BJ (cell line): ENCODE measurements around the gene RAD51B. TPM values are rescaled to one million over a fixed set of nuclear protein-coding genes. Genes with fewer than 3 reads are reported as not detected.

Source experiments
- CTCF ChIA-PET: fragments of 350-600 bp; formaldehyde crosslinking; extraction: SDS; loops from one replicate; lab custom pipeline; 2021; ENCODE audit warnings: antibody characterized with exemption, inconsistent platforms; lab: Yijun Ruan, JAX
- POLR2A ChIA-PET: fragments of 300-600 bp; sonication (Branson Sonifier 250); formaldehyde crosslinking; extraction: SDS; loops from one replicate; lab custom pipeline; 2021; ENCODE audit warnings: antibody characterized with exemption; lab: Charles Lee
- DNase-seq: peaks from one replicate; pipeline ENCODE4 v3.0.0-alpha.2; 2011; ENCODE audit warnings: low read depth
- H3K27me3 ChIP-seq: 2 replicates; pipeline ENCODE4 v1.6.0; 2011; ENCODE audit warnings: low read length; ENCODE audit not compliant: control insufficient read depth, insufficient read depth
- H3K36me3 ChIP-seq: 2 replicates; pipeline ENCODE4 v1.5.1; 2011; ENCODE audit warnings: low read length; ENCODE audit not compliant: control insufficient read depth, insufficient read depth
- H3K4me3 ChIP-seq: 2 replicates; pipeline ENCODE4 v1.5.1; 2011; ENCODE audit warnings: low read depth, mild to moderate bottlenecking, control low read depth, low read length
- polyA plus RNA-seq: library from polyadenylated mRNA; depleted of rRNA; stranded (reverse); fragments of >200 nt; gene quantifications from 2 replicates; pipeline ENCODE4 v1.2.3, GENCODE V29; 2011
- TF ChIP-seq, protein P1 (sequence below): IDR thresholded peaks from 2 replicates; pipeline ENCODE4 v1.5.1; 2011; ENCODE audit warnings: low read depth, mild to moderate bottlenecking, control low read depth, inconsistent platforms, low read length, moderate library complexity; ENCODE audit not compliant: insufficient read depth

Gene RAD51B
- polyA plus RNA-seq, 1 experiment: 5.6 TPM

DNA sequence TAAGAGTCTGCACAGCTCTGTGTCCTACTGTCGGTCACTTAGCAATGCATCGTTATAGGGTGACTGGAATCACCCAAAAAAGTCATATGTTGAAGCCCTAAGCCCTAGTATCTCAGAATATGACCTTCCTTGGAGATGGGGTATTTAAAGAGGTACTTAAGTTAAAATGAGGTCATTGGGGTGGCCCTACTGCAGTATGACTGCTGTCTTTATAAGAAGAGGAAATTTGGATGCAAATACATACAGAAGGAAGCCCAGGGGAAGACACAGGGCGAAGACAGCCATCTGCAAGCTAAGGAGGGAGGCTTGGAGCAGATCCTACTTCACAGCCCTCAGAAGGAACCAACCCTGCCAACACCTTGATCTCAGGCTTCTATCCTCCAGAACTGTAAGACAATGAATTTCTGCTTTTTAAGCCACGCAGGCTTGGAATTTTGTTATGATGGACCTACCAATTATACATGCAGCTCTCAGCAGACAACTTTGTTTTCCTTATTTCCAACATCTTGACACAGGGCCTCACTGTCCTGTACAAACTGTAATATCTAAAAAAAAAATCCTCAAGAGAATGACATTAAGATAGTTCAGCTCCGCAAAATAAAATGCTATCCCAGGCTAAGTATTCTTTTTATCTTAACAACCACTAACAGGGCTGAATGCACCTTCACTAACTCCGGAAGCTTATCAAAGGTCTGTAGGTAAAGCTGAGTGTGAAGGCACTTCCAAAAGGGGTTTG lies 932.9 kb downstream of the RAD51B start:
- CTCF ChIA-PET: interaction anchor here (0.6 to 1.4 kb wide), 4 partner anchors 10 to 55 kb away, joined by 3 to 5 read pairs (median 4); no protein-coding TSS in a partner anchor
- POLR2A ChIA-PET: no interaction called here
- TF ChIP-seq, protein P1, sequence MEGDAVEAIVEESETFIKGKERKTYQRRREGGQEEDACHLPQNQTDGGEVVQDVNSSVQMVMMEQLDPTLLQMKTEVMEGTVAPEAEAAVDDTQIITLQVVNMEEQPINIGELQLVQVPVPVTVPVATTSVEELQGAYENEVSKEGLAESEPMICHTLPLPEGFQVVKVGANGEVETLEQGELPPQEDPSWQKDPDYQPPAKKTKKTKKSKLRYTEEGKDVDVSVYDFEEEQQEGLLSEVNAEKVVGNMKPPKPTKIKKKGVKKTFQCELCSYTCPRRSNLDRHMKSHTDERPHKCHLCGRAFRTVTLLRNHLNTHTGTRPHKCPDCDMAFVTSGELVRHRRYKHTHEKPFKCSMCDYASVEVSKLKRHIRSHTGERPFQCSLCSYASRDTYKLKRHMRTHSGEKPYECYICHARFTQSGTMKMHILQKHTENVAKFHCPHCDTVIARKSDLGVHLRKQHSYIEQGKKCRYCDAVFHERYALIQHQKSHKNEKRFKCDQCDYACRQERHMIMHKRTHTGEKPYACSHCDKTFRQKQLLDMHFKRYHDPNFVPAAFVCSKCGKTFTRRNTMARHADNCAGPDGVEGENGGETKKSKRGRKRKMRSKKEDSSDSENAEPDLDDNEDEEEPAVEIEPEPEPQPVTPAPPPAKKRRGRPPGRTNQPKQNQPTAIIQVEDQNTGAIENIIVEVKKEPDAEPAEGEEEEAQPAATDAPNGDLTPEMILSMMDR: no peak
- Histone ChIP-seq H3K36me3 (no peaks in the 10 kb centered on the region), H3K4me3 (no peak overlapping the region), H3K27me3 (no peaks in the 10 kb centered on the region)
- DNase-seq: no peak

DNA sequence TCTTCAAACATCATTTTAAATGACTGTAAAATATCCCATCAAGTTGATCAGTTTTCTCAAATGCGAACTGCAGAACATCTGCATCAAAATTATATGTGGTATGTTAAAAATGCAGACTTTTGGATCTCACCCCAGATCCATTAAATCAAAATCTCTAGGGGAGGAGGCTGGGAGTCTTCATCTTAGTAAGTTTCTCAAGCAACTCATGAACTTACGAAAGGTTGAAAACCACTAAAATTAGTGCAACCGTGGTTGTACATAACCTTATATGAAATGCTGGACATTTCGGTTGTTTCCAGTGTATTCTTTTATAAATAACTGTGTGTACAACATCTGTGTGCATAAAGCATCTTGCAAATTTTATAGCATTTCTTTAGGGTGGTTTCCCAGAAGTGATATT lies 934.1 kb downstream of the RAD51B start:
- TF ChIP-seq, protein P1: no peak
- DNase-seq: no peak
- H3K27me3 ChIP-seq: no peaks in the 10 kb centered on the region
- no peaks in the 10 kb centered on the region for H3K36me3 ChIP-seq
- ChIA-PET CTCF (interaction anchor here (1.4 kb wide), 1 partner anchor 32 kb away, joined by 3 read pairs; no protein-coding TSS in a partner anchor), POLR2A (no interaction called here)
- no peak overlapping the region for H3K4me3 ChIP-seq

DNA sequence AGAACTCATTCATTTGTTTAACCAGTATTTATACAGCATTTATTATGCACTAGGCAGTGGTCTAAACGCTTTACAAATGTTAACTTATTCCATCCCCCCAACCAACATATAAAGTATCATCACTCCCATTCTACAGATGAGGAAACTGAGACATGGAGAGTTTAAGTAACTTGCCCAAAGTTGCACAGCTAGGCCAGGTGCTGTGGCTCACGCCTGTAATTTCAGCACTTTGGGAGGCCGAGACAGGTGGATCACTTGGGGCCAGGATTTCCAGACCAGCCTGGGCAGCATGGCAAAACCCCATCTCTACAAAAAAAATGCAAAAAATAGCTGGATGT lies 935.4 kb downstream of the RAD51B start:
- DNase-seq: no peak
- Histone ChIP-seq H3K4me3 (no peak overlapping the region), H3K36me3 (no peaks in the 10 kb centered on the region), H3K27me3 (no peaks in the 10 kb centered on the region)
- POLR2A ChIA-PET: no interaction called here
- TF ChIP-seq, protein P1: no peak
- CTCF ChIA-PET: interaction anchor here (0.8 to 1.4 kb wide), 3 partner anchors 19 to 45 kb away, joined by 3 read pairs; no protein-coding TSS in a partner anchor

DNA sequence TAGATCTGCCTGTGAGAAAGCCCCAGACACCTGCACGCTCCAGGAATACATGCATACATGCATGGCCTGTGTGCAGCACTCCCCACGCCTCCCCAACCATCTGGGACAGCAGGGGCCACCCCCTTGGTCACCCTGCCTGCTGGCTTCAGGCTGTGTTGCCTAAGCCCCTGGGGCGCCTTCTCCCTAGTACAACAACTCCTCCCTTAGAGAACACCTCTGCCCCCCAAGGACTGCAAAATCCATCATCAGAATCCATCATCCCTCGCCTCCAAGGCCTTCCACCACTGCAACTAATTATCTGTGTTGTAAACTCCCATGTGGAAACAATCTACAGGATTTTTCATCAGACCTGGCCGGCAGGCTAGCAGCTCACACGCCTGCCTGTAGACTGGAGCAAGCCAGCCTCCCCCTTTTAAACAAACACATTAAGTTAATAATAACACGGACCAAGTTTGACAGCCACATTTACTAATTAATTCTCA lies 936.5 kb downstream of the RAD51B start:
- ChIA-PET CTCF (interaction anchor here (0.7 to 1.0 kb wide), 3 partner anchors 11 to 822 kb away, joined by 3 to 4 read pairs (median 4); no protein-coding TSS in a partner anchor), POLR2A (no interaction called here)
- Histone ChIP-seq H3K4me3 (no peak overlapping the region), H3K27me3 (no peaks in the 10 kb centered on the region), H3K36me3 (no peaks in the 10 kb centered on the region; the same call in 1 of the 2 replicates)
- DNase-seq: no peak
- TF ChIP-seq, protein P1: no peak

DNA sequence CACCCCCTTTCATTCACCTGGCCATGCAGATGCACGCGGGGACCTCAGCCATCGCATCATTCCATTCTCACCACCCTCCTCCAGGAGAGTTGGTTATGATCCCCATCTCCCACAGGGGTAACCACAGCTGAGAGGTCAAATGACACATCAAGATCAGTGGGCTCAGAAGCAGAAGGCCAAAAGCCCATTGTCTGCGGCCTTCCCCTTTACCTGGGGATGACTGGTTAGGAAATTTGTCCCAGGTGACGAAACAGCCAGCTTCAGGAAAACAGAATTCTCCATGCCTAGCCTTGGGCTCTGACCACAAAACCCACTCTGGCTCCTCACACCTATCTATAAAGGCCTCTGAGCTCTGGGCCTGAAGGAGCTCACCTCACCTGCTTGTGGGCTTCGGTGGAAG lies 937.2 kb downstream of the RAD51B start:
- ChIA-PET CTCF (interaction anchor here (0.9 to 1.0 kb wide), 2 partner anchors 10 to 822 kb away, joined by 4 read pairs; no protein-coding TSS in a partner anchor), POLR2A (interaction anchor here (1.1 kb wide), 1 partner anchor 30 kb away, joined by 3 read pairs; no protein-coding TSS in a partner anchor)
- TF ChIP-seq, protein P1: no peak
- no peaks in the 10 kb centered on the region; the same call in 1 of the 2 replicates for H3K36me3 ChIP-seq
- no peaks in the 10 kb centered on the region for H3K27me3 ChIP-seq
- DNase-seq: no peak
- H3K4me3 ChIP-seq: no peak overlapping the region
